Activated T-helper 2 cell treated with anti-CD3 and anti-CD28 coated beads, Interferon-gamma antibody, Interleukin-2, Interleukin-4, amounts not matched to agents 10 μg/mL and 5 μg/mL and 100 μg/mL, durations not matched to agents 14 hours and 24 hours and 36 hours (primary cell): Measurements from ENCODE around the gene FAM200C. TPM values are rescaled to one million over a fixed set of nuclear protein-coding genes. Genes with fewer than 3 reads are reported as not detected.
A peak's percentile ranks its signal among the peaks of the same experiment; 100 is the strongest.
"Not testable (repeated sequence)": the region's sequence is repeated elsewhere in the genome, so short reads cannot be mapped to it uniquely, and the experiment has no call there.

Experiments
- DNase-seq: peaks from one replicate; pipeline ENCODE4 v3.0.0; 2021; ENCODE audit warnings: low spot score
- H3K27ac Mint-ChIP-seq: one replicate; pipeline ENCODE4 v1.8.0; 2021; ENCODE audit warnings: mixed read lengths
- H3K27me3 Mint-ChIP-seq: one replicate; pipeline ENCODE4 v1.8.0; 2021; ENCODE audit warnings: low read depth, mixed read lengths
- H3K36me3 Mint-ChIP-seq: one replicate; pipeline ENCODE4 v1.8.0; 2021; ENCODE audit warnings: low read depth, mixed read lengths
- H3K4me1 Mint-ChIP-seq: one replicate; pipeline ENCODE4 v1.8.0; 2021; ENCODE audit warnings: low read depth, mixed read lengths
- H3K4me3 Mint-ChIP-seq: one replicate; pipeline ENCODE4 v1.8.0; 2021; ENCODE audit warnings: low read depth, mild to moderate bottlenecking, moderate library complexity, mixed read lengths
- H3K9me3 Mint-ChIP-seq: one replicate; pipeline ENCODE4 v1.8.0; 2021; ENCODE audit warnings: mixed read lengths
- intact Hi-C: fragments of 100-400 bp; cut with micrococcal nuclease; formaldehyde crosslinking; loops from one replicate; pipeline ENCODE4 v1.15.1; 2023
- total RNA-seq: library from RNA; stranded (reverse); gene quantifications from 2 replicates; pipeline ENCODE4 v1.2.3, GENCODE V29; 2022

FAM200C gene
- 1.3 and 1.4 TPM in 2 replicates for total RNA-seq

GRCh38 chr5:160399402-160400353 is at the start of gene FAM200C:
Gene FAM200C, minus strand, starts transcription at chr5:160400054. Its CDS starts 4,564 bp downstream, at chr5:160395490.
- H3K4me1 Mint-ChIP-seq: peaks cover 15% of the 10 kb centered on the region
- H3K4me3 Mint-ChIP-seq: peak within 1 kb of the TSS; percentile 90
- H3K9me3 Mint-ChIP-seq: no peaks in the 10 kb centered on the region
- intact Hi-C loops: loop anchor here (1.0 kb wide), 2 partner anchors 20 to 280 kb away; partner anchors contain the start of genes PWWP2A and SLU7
- peaks cover 21% of the 10 kb centered on the region for H3K36me3 Mint-ChIP-seq
- peak within 1 kb of the TSS; percentile 54 for H3K27ac Mint-ChIP-seq
- DNase-seq: peak; percentile 74
- no peaks in the 10 kb centered on the region for H3K27me3 Mint-ChIP-seq

- Mint-ChIP-seq H3K9me3 (peaks cover 21% of the 10 kb centered on the region), H3K27ac (peak overlapping the region; percentile 7)
These were observed 49.6 kb upstream of the FAM200C start for GRCh38 chr5:160449458-160449857.

GRCh38 chr5:160448886-160449285 is 49.0 kb upstream of the FAM200C start:
- H3K27ac Mint-ChIP-seq: no peak overlapping the region
- H3K4me3 Mint-ChIP-seq: no peak overlapping the region
- intact Hi-C loops: no loop called here
- peaks cover 10% of the 10 kb centered on the region for H3K36me3 Mint-ChIP-seq
- peaks cover 21% of the 10 kb centered on the region for H3K9me3 Mint-ChIP-seq
- DNase-seq: no peak
- H3K4me1 Mint-ChIP-seq: peaks cover 41% of the 10 kb centered on the region
- no peaks in the 10 kb centered on the region for H3K27me3 Mint-ChIP-seq

More at GRCh38 chr5:160449458-160449857, 49.6 kb upstream of the FAM200C start:
- intact Hi-C loops: no loop called here
- Mint-ChIP-seq H3K36me3 (peaks cover 10% of the 10 kb centered on the region), H3K4me1 (peaks cover 43% of the 10 kb centered on the region), H3K4me3 (no peak overlapping the region), H3K27me3 (no peaks in the 10 kb centered on the region)
- DNase-seq: no peak

- peaks cover 10% of the 10 kb centered on the region for H3K36me3 Mint-ChIP-seq
- peaks cover 46% of the 10 kb centered on the region for H3K4me1 Mint-ChIP-seq
- H3K4me3 Mint-ChIP-seq: no peak overlapping the region
- peaks cover 21% of the 10 kb centered on the region for H3K9me3 Mint-ChIP-seq
- intact Hi-C loops: no loop called here
- H3K27me3 Mint-ChIP-seq: no peaks in the 10 kb centered on the region
- no peak for DNase-seq
- H3K27ac Mint-ChIP-seq: no peak overlapping the region
These were observed 45.9 kb upstream of the FAM200C start for GRCh38 chr5:160445751-160446150.

- H3K27me3 Mint-ChIP-seq: no peaks in the 10 kb centered on the region
- DNase-seq: no peak
- peaks cover 47% of the 10 kb centered on the region for H3K4me1 Mint-ChIP-seq
- peaks cover 19% of the 10 kb centered on the region for H3K9me3 Mint-ChIP-seq
- H3K36me3 Mint-ChIP-seq: peaks cover 10% of the 10 kb centered on the region
- H3K27ac Mint-ChIP-seq: no peak overlapping the region
- no peak overlapping the region for H3K4me3 Mint-ChIP-seq
- intact Hi-C loops: no loop called here
These were observed 45.3 kb upstream of the FAM200C start for GRCh38 chr5:160445132-160445531.

GRCh38 chr5:160444407-160444806 is 44.6 kb upstream of the FAM200C start:
- Mint-ChIP-seq H3K27ac (no peak overlapping the region), H3K36me3 (peaks cover 4% of the 10 kb centered on the region), H3K4me1 (peaks cover 43% of the 10 kb centered on the region), H3K4me3 (no peak overlapping the region), H3K27me3 (no peaks in the 10 kb centered on the region), H3K9me3 (peaks cover 12% of the 10 kb centered on the region)
- intact Hi-C loops: no loop called here
- DNase-seq: no peak

GRCh38 chr5:160442824-160443431 is 43.1 kb upstream of the FAM200C start:
- no peak overlapping the region for H3K27ac Mint-ChIP-seq
- intact Hi-C loops: no loop called here
- no peaks in the 10 kb centered on the region for H3K27me3 Mint-ChIP-seq
- H3K36me3 Mint-ChIP-seq: no peaks in the 10 kb centered on the region
- peaks cover 54% of the 10 kb centered on the region for H3K4me1 Mint-ChIP-seq
- H3K9me3 Mint-ChIP-seq: peaks cover 3% of the 10 kb centered on the region
- no peak for DNase-seq
- no peak overlapping the region for H3K4me3 Mint-ChIP-seq

GRCh38 chr5:160441311-160441781 is 41.5 kb upstream of the FAM200C start:
- intact Hi-C loops: no loop called here
- Mint-ChIP-seq H3K27me3 (no peaks in the 10 kb centered on the region), H3K4me3 (no peak overlapping the region), H3K9me3 (no peaks in the 10 kb centered on the region), H3K27ac (peak overlapping the region; percentile 15), H3K36me3 (no peaks in the 10 kb centered on the region), H3K4me1 (peaks cover 62% of the 10 kb centered on the region)
- DNase-seq: no peak

- no peaks in the 10 kb centered on the region for H3K9me3 Mint-ChIP-seq
- intact Hi-C loops: loop anchor here (1.0 to 10.0 kb wide), 10 partner anchors 20 to 1106 kb away; partner anchors contain the start of genes GABRB2 and SLU7
- no peaks in the 10 kb centered on the region for H3K36me3 Mint-ChIP-seq
- no peaks in the 10 kb centered on the region for H3K27me3 Mint-ChIP-seq
- H3K27ac Mint-ChIP-seq: peak overlapping the region; percentile 99
- DNase-seq: peak; percentile 81
- H3K4me3 Mint-ChIP-seq: peak overlapping the region; percentile 81
- H3K4me1 Mint-ChIP-seq: peaks cover 58% of the 10 kb centered on the region
These were observed 39.3 kb upstream of the FAM200C start for GRCh38 chr5:160439205-160439600.

- peak overlapping the region; percentile 99 for H3K27ac Mint-ChIP-seq
- H3K27me3 Mint-ChIP-seq: no peaks in the 10 kb centered on the region
- H3K4me1 Mint-ChIP-seq: peaks cover 58% of the 10 kb centered on the region
- intact Hi-C loops: loop anchor here (1.0 to 10.0 kb wide), 10 partner anchors 19 to 1106 kb away; partner anchors contain the start of genes GABRB2 and SLU7
- peak overlapping the region; percentile 81 for H3K4me3 Mint-ChIP-seq
- no peaks in the 10 kb centered on the region for H3K9me3 Mint-ChIP-seq
- peak; percentile 55 for DNase-seq
- no peaks in the 10 kb centered on the region for H3K36me3 Mint-ChIP-seq
These were observed 38.7 kb upstream of the FAM200C start for GRCh38 chr5:160438316-160439204.

GRCh38 chr5:160437271-160437670 is 37.4 kb upstream of the FAM200C start:
- Mint-ChIP-seq H3K36me3 (no peaks in the 10 kb centered on the region), H3K4me1 (peaks cover 52% of the 10 kb centered on the region), H3K27ac (no peak overlapping the region), H3K9me3 (no peaks in the 10 kb centered on the region), H3K27me3 (no peaks in the 10 kb centered on the region), H3K4me3 (no peak overlapping the region)
- DNase-seq: no peak
- intact Hi-C loops: loop anchor here (5.0 to 10.0 kb wide), 3 partner anchors 220 to 1108 kb away; partner anchors contain the start of gene GABRB2

- H3K27ac Mint-ChIP-seq: peak overlapping the region; percentile 64
- H3K4me1 Mint-ChIP-seq: peaks cover 46% of the 10 kb centered on the region
- H3K4me3 Mint-ChIP-seq, H3K9me3 Mint-ChIP-seq, DNase-seq, H3K36me3 Mint-ChIP-seq, H3K27me3 Mint-ChIP-seq: not testable (repeated sequence)
- intact Hi-C loops: loop anchor here (5.0 to 10.0 kb wide), 3 partner anchors 221 to 1108 kb away; partner anchors contain the start of gene GABRB2
These were observed 36.8 kb upstream of the FAM200C start for GRCh38 chr5:160436661-160437060.
